GM12873 (cell line): ENCODE data around the gene ELMO2.
A peak's percentile ranks its signal among the peaks of the same experiment; 100 is the strongest.

Experiments
- TF ChIP-seq, protein P1 (sequence below): IDR thresholded peaks from 2 replicates; pipeline ENCODE4 v1.5.1; 2012; ENCODE audit warnings: low read depth, mild to moderate bottlenecking, moderate library complexity, low read length, control low read depth; ENCODE audit not compliant: insufficient read depth; ENCODE audit errors: missing control alignments

ELMO2 gene

DNA sequence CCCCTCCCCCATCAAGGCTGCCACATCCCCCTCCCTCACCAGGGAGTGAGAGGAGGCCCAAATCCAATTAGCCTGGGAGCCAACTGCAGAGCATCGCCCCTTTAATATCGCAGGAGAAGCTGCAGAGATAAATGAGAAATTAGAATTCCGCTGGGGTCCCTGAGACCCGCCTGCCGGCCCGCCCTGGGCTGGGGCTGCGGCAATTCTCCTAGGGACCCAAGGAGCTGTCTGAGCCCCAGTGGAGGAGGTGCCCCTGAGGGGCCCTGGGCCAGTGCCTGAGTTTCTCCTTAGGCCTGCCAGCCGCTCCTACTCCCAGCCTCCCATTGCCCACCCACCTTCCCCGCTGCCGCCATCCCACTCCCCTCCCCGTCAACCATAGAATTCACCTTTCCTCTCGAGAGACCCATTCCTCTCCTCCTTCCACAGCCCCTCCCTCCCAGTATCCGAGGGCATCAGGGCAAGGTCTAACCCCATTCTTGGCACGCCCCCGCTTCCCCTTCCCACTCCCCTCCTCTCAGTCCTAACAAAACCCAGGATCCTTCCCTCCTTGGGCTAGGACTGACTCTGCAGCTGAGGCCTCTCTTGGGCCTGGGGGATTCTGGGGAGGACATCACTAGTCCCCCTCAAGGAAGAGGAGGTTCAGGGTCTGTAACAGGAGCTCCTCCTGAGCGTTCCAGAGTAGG lies 78.1 kb downstream of the ELMO2 start:
- TF ChIP-seq, protein P1, sequence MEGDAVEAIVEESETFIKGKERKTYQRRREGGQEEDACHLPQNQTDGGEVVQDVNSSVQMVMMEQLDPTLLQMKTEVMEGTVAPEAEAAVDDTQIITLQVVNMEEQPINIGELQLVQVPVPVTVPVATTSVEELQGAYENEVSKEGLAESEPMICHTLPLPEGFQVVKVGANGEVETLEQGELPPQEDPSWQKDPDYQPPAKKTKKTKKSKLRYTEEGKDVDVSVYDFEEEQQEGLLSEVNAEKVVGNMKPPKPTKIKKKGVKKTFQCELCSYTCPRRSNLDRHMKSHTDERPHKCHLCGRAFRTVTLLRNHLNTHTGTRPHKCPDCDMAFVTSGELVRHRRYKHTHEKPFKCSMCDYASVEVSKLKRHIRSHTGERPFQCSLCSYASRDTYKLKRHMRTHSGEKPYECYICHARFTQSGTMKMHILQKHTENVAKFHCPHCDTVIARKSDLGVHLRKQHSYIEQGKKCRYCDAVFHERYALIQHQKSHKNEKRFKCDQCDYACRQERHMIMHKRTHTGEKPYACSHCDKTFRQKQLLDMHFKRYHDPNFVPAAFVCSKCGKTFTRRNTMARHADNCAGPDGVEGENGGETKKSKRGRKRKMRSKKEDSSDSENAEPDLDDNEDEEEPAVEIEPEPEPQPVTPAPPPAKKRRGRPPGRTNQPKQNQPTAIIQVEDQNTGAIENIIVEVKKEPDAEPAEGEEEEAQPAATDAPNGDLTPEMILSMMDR, result no peak

DNA sequence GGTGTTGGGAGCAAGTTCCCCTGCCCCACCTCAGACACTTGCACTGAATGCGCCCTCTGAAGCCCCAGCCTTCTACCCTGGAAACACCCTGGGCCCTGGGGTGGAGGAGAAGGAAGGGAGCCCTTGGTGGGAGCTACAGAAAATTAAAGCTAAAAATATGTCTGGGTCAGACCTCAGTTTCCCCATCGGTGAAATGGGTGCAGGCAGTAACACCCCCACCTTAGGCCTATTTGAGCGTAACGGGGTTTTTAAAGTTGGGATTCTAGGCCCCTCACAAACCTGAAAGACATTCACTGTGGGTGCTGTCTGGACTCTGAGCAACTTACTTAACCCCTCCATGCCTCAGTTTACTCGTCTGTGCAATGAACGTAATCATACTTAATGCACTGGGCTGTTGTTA lies 78.9 kb downstream of the ELMO2 start:
- TF ChIP-seq, protein P1, result no peak

DNA sequence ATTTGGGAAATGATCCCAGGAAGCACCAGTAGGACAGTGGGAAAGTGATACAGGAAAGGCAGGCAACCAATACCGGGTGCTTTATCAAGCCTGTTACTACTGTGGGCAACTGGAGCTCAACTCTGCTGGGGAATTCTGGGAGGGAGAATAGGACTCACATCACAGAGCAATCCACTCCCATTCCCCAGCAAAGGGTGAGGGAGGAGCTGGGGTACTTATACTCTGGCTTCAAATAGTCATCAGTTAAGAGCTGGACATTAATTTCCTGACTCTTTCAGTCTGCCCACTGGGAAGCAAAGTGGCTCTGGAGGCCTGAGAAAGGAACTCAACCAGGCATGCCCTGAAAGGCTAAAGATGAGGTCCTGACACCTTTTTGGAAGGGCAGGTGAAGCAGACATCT lies 80.6 kb downstream of the ELMO2 start:
- TF ChIP-seq, protein P1, result no peak

DNA sequence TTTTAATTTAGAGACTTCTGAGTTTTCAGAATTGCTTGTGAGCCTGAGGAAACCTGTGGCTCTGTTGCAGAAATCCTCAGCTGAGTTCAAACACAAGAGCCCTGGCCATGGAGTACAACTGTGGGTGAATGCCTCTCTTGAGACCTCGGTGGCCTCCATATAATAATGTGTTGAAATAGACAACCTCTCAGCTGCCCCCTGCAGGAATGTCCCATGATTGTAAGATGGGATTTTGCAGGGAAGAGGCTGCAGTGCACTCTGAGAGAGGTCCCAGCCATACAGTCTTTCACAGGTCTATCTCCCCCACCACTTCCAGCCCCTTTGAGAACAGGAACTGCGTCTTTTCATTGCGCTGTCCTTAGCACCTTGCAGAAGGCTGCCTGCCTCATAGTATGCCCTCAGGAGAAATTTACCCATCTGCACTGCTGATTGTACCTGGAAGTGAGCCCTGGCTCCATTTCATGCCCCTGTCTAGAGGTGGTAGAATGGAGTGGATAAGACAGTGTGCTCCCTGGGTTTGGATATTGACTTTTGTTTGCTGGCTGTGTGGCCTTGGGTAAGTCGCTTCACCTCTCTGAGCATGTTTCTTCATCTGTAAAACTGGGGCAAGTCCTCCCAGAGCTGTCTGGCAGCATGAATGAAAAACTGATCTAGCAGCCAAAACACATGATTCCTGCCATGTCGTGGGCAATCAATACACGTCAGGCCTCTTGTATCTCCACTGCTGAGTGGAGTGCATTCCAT lies 81.3 kb downstream of the ELMO2 start:
- TF ChIP-seq, protein P1, result peak; percentile 45

DNA sequence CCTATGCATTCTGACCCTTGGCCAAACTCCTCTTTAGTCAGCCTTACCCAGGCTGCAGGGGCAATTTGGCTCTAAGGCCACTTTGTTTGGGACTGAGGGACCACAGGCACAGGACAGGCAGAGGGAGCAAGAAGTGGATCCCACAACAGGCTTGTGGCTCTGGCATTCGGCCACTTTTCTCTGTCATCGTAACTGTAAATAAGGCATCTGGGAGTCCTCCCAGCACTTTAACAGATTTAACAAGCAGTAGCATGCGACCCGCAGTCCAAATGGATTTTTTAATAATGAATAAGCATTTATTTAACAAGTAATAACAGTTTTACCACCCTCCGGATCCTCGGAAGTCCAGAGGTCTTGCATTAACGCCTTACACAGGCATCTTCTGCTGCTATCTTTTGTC lies 82.0 kb downstream of the ELMO2 start:
- TF ChIP-seq, protein P1, result no peak

DNA sequence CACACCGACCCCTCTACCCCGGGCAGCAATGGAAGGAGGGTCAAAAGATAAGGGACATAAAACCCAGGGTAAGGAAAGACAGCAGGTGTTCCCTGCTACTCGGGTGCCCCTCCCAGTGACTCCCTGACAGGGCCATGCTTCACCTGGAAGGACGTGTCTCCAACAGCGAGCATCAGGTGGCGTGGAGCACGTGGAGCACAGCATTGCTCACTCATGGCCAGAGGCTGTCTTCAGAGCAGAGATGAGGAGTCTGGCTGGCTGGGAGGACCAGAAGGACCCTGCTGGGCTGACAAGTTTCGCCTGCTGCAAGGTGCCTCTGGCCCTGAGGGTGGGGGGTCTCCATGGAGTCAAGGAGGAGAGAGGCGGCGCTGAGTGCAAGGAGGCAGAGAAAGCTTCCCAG lies 82.9 kb downstream of the ELMO2 start:
- TF ChIP-seq, protein P1, result no peak

DNA sequence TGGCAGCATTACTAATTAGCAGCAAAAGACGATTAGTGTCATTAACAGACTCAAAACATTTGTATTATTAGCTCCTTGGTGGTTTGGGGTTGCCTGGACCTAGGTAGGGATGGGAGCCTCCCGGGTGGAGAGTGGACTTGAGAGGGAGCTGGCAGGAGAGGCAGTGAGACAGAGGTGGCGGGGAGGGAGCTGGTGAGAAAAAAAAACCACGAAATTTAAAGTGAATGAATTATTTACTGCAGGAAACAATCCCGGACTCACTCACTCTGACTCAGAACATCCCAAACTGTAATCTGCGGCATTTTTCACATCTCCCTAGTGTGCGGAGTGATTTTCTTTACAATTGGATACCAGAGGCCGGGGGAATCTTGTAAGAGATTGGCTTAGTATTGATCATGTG lies 83.8 kb downstream of the ELMO2 start:
- TF ChIP-seq, protein P1, result no peak
